Measurements from ENCODE around the gene ARMC5. TPM values are rescaled to one million over a fixed set of nuclear protein-coding genes. Genes with fewer than 3 reads are reported as not detected.
"Not testable (repeated sequence)": the region's sequence is repeated elsewhere in the genome, so short reads cannot be mapped to it uniquely, and the experiment has no call there.

The ARMC5 gene
- total and polyA plus RNA-seq, 12 donors, result 2.9 to 37.9 (median 12.0) TPM

DNA sequence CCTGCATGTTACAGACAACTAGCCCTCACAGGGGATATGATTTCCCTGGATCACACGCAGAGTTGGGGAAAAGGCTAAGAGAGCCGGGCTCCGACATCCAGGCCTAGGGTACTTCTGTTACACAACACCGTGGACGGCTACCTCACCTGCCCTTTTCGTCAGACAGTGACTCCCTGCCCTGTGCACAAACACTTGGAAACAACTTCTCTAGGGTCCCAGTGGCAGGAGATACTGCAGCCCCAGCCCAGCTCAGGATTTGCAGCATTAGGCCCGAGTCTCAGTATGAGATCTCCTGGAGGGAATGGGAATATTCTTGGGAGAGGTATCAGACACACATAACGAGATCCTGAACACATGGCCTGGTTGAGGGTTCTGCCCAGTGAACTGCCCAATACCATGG, 40.6 kb downstream of the ARMC5 start:
- Histone ChIP-seq H3K9me3 (replicated peaks in 1 of 3) (no peaks in the 10 kb centered on the region), H3K4me1 (replicated peaks in 1 of 2) (no peaks in the 10 kb centered on the region), H3K27ac (no peak overlapping the region), H3K4me3 (no peak overlapping the region), H3K36me3 (replicated peaks in 1 of 2) (peaks cover 0 to 42% of the 10 kb centered on the region in 2 donors), H3K27me3 (no peaks in the 10 kb centered on the region)
- 88 to 97% (median 94%) methylated on average over 8 of the region's 8 CpGs for WGBS, 4 donors
- intact Hi-C loops (cut with DNase I), result loop anchor here in 1 of 2 donors (10.0 kb wide), 2 partner anchors 215 to 365 kb away; a partner anchor contains a TSS
- TF ChIP-seq POLR2A (IDR thresholded peaks at IDR 0.05), result no peak
- TF ChIP-seq, protein P1, sequence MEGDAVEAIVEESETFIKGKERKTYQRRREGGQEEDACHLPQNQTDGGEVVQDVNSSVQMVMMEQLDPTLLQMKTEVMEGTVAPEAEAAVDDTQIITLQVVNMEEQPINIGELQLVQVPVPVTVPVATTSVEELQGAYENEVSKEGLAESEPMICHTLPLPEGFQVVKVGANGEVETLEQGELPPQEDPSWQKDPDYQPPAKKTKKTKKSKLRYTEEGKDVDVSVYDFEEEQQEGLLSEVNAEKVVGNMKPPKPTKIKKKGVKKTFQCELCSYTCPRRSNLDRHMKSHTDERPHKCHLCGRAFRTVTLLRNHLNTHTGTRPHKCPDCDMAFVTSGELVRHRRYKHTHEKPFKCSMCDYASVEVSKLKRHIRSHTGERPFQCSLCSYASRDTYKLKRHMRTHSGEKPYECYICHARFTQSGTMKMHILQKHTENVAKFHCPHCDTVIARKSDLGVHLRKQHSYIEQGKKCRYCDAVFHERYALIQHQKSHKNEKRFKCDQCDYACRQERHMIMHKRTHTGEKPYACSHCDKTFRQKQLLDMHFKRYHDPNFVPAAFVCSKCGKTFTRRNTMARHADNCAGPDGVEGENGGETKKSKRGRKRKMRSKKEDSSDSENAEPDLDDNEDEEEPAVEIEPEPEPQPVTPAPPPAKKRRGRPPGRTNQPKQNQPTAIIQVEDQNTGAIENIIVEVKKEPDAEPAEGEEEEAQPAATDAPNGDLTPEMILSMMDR (IDR thresholded peaks at IDR 0.05), result no peak
- no peak for DNase-seq

DNA sequence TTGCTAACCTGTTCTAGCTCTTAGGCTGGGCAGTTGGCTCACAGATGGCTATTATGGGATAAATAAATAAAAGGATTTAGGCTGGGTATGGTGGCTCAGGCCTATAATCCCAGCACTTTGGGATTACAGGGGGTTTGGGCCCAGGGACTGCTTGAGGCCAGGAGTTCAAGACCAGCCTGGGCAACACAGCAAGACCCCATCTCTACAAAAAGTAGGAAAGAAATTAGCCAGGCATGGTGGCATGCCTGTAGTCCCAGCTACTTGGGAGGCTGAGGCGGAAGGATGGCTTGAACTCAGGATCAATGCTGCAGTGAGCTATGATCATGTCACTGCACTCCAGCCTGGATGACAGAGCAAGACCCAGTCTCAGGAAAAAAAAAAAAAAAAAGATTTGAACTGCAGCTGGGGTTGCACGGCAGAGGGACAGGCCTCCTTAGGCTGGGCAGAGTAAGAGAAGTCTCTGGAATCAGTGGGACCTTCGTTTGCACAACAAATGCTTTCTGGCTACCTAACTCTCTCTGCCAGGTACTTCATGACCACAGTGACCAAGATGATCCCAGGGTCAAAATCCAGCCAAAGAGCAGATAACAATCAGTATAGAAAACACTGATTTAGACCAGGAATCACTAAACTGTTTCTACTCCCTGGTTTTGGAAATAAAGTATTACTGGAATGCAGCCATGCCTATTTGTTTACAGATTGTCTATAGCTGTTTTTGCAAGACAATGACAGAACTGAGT, 42.1 kb downstream of the ARMC5 start:
- Histone ChIP-seq H3K9me3 (replicated peaks in 1 of 3) (no peaks in the 10 kb centered on the region), H3K27ac (no peak overlapping the region), H3K27me3 (no peaks in the 10 kb centered on the region), H3K36me3 (replicated peaks in 1 of 2) (peaks cover 0 to 40% of the 10 kb centered on the region in 2 donors), H3K4me3 (no peak overlapping the region), H3K4me1 (replicated peaks in 1 of 2) (peaks cover 0 to 5% of the 10 kb centered on the region in 2 donors)
- WGBS, 4 donors, result 74 to 88% (median 84%) methylated on average over 3 of the region's 3 CpGs
- TF ChIP-seq, protein P1 (IDR thresholded peaks at IDR 0.05), result no peak
- no peak for TF ChIP-seq POLR2A (IDR thresholded peaks at IDR 0.05)
- DNase-seq, result no peak
- intact Hi-C loops (cut with DNase I), result loop anchor here in 1 of 2 donors (10.0 kb wide), 1 partner anchor 213 kb away; a partner anchor contains a TSS

DNA sequence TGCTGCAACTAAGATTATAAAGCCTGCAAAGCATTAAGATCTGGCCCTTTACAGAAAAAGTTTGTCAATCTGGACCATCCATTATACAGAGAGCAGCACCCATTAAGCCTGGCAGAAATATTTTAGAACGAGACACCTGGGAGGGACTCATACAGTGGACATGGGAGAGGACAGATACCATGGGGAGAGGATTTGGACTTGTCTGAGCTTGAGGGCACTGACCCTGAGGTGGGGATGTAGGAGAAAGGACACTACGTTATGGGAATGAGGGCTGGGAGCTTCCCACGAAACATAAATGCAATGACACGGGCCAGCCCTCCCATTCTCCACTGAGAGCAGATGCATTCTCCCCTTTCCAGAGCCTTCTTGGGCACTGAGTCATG, 42.7 kb downstream of the ARMC5 start:
- no peaks in the 10 kb centered on the region for H3K9me3 ChIP-seq (replicated peaks in 1 of 3)
- H3K27me3 ChIP-seq, result no peaks in the 10 kb centered on the region
- peaks cover 0 to 34% of the 10 kb centered on the region in 2 donors for H3K36me3 ChIP-seq (replicated peaks in 1 of 2)
- H3K27ac ChIP-seq, result no peak overlapping the region
- no peak for DNase-seq
- no peak overlapping the region for H3K4me3 ChIP-seq
- no peak for TF ChIP-seq POLR2A (IDR thresholded peaks at IDR 0.05)
- TF ChIP-seq, protein P1 (IDR thresholded peaks at IDR 0.05), result no peak
- H3K4me1 ChIP-seq (replicated peaks in 1 of 2), result peaks cover 0 to 10% of the 10 kb centered on the region in 2 donors
- 88 to 91% (median 90%) methylated on average over 4 of the region's 4 CpGs for whole genome bisulfite sequencing, 4 donors
- intact Hi-C loops (cut with DNase I), result loop anchor here in 1 of 2 donors (10.0 kb wide), 1 partner anchor 213 kb away; a partner anchor contains a TSS

DNA sequence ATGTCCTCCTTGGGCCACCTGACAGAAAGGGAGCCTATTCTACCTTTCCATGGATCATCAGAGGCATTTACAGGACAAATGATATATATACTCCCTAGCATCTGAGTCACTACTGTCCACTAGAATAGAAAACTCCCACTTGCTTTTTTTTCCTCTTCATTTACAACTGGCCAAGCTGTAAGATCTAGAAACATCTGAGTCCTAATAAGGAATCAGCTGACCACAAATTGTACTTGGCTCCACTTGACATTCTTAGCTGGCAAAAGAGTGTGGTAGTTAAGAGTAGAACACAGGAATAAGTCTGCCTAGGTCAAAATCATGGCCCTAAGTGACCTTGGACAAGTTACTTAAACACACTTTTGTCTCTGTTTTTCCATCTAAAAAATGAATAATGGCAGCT, 43.7 kb downstream of the ARMC5 start:
- intact Hi-C loops (cut with DNase I), result loop anchor here in 1 of 2 donors (10.0 kb wide), 1 partner anchor 212 kb away; a partner anchor contains a TSS
- Histone ChIP-seq H3K9me3 (replicated peaks in 1 of 3) (no peaks in the 10 kb centered on the region), H3K27ac (no peak overlapping the region), H3K27me3 (no peaks in the 10 kb centered on the region), H3K4me1 (replicated peaks in 1 of 2) (peaks cover 0 to 17% of the 10 kb centered on the region in 2 donors), H3K36me3 (replicated peaks in 1 of 2) (peaks cover 0 to 24% of the 10 kb centered on the region in 2 donors), H3K4me3 (no peak overlapping the region)
- no peak for DNase-seq
- TF ChIP-seq POLR2A (IDR thresholded peaks at IDR 0.05), result no peak
- TF ChIP-seq, protein P1 (IDR thresholded peaks at IDR 0.05), result no peak

DNA sequence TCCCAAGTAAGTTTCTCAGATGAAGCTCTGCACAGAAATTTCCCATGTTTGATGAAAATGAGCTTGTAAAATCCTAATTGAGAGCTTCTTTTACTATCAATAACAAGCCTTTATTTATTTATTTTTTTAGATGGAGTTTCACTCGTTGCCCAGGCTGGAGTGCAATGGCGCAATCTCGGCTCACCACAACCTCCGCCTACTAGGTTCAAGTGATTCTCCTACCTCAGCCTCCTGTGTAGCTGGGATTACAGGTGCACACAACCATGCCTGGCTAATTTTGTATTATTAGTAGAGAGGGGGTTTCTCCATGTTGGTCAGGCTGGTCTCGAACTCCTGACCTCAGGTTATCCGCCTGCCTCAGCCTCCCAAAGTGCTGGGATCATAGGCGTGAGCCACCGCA, 44.3 kb downstream of the ARMC5 start:
- not testable (repeated sequence) for DNase-seq; H3K9me3 ChIP-seq (replicated peaks in 1 of 3); H3K4me3 ChIP-seq; H3K27me3 ChIP-seq; H3K27ac ChIP-seq
- WGBS, 4 donors, result 91 to 93% (median 92%) methylated on average over 8 of the region's 8 CpGs
- H3K4me1 ChIP-seq (replicated peaks in 1 of 2), result peaks cover 0 to 17% of the 10 kb centered on the region in 2 donors
- H3K36me3 ChIP-seq (replicated peaks in 1 of 2), result peaks cover 0 to 19% of the 10 kb centered on the region in 2 donors
- intact Hi-C loops (cut with DNase I), result loop anchor here in 1 of 2 donors (10.0 kb wide), 1 partner anchor 211 kb away; a partner anchor contains a TSS

All from adrenal gland (tissue), 12 donors.